ENCODE measurements around the gene MTRF1.

DNA sequence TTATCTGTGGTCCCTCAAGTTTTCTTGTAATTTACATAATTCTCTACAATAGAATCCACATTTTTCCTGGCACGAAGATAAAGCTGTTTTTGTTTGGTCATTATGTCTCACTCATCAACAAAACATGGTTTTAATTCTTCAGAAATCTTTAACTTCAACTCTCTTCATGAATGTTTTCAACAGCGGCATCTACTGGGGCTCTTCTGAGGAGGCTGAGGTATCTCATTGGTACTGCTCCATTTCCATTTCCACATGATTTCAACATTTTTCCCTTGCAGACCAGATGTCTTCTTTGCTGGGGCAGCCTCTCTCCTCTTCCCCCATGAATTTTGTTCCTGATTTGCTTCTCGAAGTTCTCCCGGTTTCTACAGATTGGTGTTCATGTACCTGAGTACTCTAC lies 63.2 kb downstream of the MTRF1 start:
- TF ChIP-seq, protein P1, sequence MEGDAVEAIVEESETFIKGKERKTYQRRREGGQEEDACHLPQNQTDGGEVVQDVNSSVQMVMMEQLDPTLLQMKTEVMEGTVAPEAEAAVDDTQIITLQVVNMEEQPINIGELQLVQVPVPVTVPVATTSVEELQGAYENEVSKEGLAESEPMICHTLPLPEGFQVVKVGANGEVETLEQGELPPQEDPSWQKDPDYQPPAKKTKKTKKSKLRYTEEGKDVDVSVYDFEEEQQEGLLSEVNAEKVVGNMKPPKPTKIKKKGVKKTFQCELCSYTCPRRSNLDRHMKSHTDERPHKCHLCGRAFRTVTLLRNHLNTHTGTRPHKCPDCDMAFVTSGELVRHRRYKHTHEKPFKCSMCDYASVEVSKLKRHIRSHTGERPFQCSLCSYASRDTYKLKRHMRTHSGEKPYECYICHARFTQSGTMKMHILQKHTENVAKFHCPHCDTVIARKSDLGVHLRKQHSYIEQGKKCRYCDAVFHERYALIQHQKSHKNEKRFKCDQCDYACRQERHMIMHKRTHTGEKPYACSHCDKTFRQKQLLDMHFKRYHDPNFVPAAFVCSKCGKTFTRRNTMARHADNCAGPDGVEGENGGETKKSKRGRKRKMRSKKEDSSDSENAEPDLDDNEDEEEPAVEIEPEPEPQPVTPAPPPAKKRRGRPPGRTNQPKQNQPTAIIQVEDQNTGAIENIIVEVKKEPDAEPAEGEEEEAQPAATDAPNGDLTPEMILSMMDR (IDR thresholded peaks at IDR 0.05 in 4 of 5, conservative IDR thresholded peaks at IDR 0.05 in 1 of 5): no peak
- TF ChIP-seq POLR2A (IDR thresholded peaks at IDR 0.05): no peak
